Stimulated activated CD4-positive, alpha-beta T cell treated with anti-CD3 and anti-CD28 coated beads, Interleukin-12 subunit alpha, Interleukin-12 subunit beta, amount 100 ng/mL, for 4 hours (primary cell): Measurements from ENCODE around the gene GAS7.

Source experiments
- DNase-seq: peaks from one replicate; pipeline ENCODE4 v3.0.0-alpha.2; 2020

GAS7 gene

GRCh38 chr17:10198509-10199249 is at the start of gene GAS7:
GAS7 (minus strand) TSS chr17:10198606.
- DNase-seq: peak; percentile 17

- DNase-seq: no peak
Measured at GRCh38 chr17:10247810-10248209, 49.4 kb upstream of the GAS7 start.

- DNase-seq: no peak
Measured at GRCh38 chr17:10243883-10244844, 45.8 kb upstream of the GAS7 start.

- no peak for DNase-seq
Measured at GRCh38 chr17:10241781-10242180, 43.4 kb upstream of the GAS7 start.

- DNase-seq: no peak
Measured at GRCh38 chr17:10238661-10239060, 40.3 kb upstream of the GAS7 start.

- DNase-seq: no peak
Measured at GRCh38 chr17:10234033-10234432, 35.6 kb upstream of the GAS7 start.

- DNase-seq: no peak
Measured at GRCh38 chr17:10233161-10233560, 34.8 kb upstream of the GAS7 start.

- no peak for DNase-seq
Measured at GRCh38 chr17:10229181-10229580, 30.8 kb upstream of the GAS7 start.

- peak; percentile 26 for DNase-seq
Measured at GRCh38 chr17:10226930-10227695, 28.7 kb upstream of the GAS7 start.

- DNase-seq: no peak
Measured at GRCh38 chr17:10224582-10225195, 26.3 kb upstream of the GAS7 start.

- no peak for DNase-seq
Measured at GRCh38 chr17:10219193-10219592, 20.8 kb upstream of the GAS7 start.

GRCh38 chr17:10217916-10218315 is 19.5 kb upstream of the GAS7 start:
- DNase-seq: no peak

GRCh38 chr17:10216213-10216938 is 18.0 kb upstream of the GAS7 start:
- no peak for DNase-seq

- DNase-seq: no peak
Measured at GRCh38 chr17:10215286-10215685, 16.9 kb upstream of the GAS7 start.

GRCh38 chr17:10211666-10212065 is 13.3 kb upstream of the GAS7 start:
- no peak for DNase-seq

GRCh38 chr17:10210151-10210574 is 11.8 kb upstream of the GAS7 start:
- no peak for DNase-seq

GRCh38 chr17:10208604-10209193 is 10.3 kb upstream of the GAS7 start:
- no peak for DNase-seq

- DNase-seq: no peak
Measured at GRCh38 chr17:10207153-10207552, 8.7 kb upstream of the GAS7 start.

GRCh38 chr17:10205549-10206185 is 7.3 kb upstream of the GAS7 start:
- DNase-seq: no peak

GRCh38 chr17:10201680-10202079 is 3.3 kb upstream of the GAS7 start:
- no peak for DNase-seq

GRCh38 chr17:10200645-10201044 is 2.2 kb upstream of the GAS7 start:
- no peak for DNase-seq
